ENCODE measurements around the gene GJD3.

GJD3 gene

DNA sequence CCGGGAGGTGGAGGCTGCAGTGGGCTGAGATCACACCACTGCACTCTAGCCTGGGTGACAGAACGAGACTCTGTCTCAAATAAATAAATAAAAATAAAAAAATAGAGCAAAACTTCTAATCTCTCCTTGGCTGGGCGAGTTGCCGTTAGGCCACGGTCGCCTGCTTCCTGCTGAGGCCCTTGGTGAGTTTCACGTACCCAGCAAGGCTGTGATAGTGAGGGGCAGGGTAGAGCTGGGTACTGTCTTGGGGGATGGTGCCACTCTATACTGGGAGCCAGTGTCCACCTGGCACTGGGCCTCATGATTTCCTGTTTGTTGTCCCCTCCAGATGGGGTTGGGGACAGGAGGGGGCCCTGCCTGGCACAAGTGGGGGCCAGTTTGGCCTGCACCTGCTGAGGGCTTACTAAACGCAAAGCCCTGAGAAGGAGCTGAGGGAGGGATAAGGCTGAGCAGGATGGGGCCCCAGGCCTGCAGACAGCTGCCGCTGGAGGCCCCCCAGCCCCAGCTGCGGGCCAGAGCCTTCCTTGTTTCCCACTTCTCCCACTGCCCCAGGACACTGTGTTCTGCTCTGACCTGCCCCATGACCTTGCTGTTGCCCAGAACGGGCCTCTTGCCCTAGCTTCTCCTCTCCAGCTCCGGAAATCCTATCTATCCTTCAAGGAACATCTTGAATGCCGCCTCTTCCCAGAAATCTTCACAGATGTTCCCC, 25.4 kb downstream of the GJD3 start:
- no peak for DNase-seq

- no peak for DNase-seq
Measured at GRCh38 chr17:40338058-40338457, 26.5 kb downstream of the GJD3 start.

DNA sequence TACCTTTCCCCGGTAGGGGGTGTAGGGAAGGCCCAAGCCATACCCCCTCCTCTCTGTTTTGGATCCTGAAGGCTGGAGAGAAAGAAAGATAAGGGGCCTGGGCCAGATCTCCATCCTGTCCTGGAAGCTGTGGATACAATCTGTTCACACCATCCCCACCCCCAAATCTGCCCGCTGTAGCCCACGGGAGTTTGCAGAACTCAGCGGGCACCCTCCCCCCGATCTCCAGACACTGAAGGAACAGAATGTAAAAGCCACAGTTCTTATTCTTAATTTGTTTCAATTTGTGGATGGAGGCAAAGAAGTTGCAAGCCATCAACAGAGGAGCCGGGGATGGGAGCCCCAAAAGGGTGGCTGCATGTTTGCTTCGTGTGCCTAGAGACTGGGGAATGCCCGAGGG, 27.2 kb downstream of the GJD3 start:
- no peak for DNase-seq

DNA sequence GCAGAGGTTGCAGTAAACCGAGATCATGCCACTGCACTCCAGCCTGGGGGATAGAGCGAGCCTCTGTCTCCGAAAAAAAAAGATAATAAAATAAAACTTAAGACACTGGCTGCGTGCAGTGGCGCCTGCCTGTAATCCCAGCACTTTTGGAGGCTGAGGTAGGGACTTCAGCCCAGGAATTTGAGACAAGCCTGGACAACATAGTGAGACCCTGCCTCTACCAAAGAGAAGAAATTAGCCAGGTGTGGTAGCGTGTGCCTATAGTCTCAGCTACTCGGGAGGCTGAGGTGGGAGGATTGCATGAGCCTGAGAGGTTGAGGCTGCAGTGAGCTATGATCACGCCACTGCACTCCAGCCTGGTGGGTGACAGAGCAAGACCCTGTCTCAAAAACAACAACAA, 28.9 kb downstream of the GJD3 start:
- no peak for DNase-seq

GRCh38 chr17:40333781-40334448, 30.6 kb downstream of the GJD3 start:
- DNase-seq, result no peak

DNA sequence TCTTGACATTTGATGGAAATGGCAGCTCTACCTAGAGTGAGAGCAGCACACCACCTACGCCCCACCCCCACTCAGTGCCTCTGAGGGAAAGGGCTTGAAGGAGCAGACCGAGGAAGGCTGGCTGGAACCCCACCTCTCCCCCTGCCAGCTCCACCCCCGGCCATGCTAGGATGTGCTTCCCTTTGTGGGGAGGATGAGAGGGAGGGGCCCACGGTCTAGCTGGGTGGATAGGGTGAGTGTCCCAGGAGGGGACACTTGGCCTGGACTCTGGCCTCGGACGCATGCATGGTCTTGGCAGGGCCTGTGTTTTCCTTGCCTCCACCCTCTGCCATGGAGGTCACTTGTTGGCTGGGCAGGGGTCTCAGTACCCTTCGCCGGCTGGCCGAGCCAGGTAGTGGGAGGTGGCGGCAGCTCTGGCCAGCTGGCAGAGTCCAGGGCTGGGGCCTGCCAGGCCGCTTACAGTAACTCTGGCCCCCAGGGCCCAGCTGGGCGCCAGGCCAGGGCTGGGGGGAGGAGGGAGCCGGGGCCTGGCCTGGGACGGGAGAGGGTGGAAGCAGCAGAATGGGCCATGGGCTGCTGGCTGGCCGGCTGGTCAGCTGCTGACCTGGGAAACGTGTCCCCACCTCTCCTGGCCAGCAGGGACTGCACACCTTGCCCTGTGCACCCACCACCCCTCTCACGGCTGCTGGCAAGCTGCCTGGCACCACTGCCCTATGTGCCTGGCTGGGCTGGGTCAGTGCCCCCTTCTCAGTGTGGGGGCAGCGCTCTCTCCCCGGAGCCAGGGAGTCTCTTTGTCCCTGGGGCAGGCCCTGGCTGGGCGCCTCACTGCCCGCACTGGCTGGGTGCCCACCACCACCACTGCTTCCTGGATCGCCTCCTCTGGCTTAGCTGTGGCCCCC, 32.5 kb downstream of the GJD3 start:
- DNase-seq, result no peak

GRCh38 chr17:40330850-40331470, 33.6 kb downstream of the GJD3 start:
- no peak for DNase-seq

GRCh38 chr17:40329839-40330794, 34.4 kb downstream of the GJD3 start:
- DNase-seq, result no peak

GRCh38 chr17:40328386-40328766, 36.2 kb downstream of the GJD3 start:
- DNase-seq, result no peak

- DNase-seq, result no peak
Measured at GRCh38 chr17:40327735-40328385, 36.7 kb downstream of the GJD3 start.

GRCh38 chr17:40327244-40327729, 37.2 kb downstream of the GJD3 start:
- DNase-seq, result no peak

GRCh38 chr17:40326832-40327199, 37.7 kb downstream of the GJD3 start:
- no peak for DNase-seq

GRCh38 chr17:40326014-40326831, 38.3 kb downstream of the GJD3 start:
- no peak for DNase-seq

GRCh38 chr17:40325156-40326013, 39.2 kb downstream of the GJD3 start:
- DNase-seq, result no peak

- peak in 1 of 2 experiments; percentile 26 for DNase-seq
Measured at GRCh38 chr17:40323391-40324381, 40.9 kb downstream of the GJD3 start.

DNA sequence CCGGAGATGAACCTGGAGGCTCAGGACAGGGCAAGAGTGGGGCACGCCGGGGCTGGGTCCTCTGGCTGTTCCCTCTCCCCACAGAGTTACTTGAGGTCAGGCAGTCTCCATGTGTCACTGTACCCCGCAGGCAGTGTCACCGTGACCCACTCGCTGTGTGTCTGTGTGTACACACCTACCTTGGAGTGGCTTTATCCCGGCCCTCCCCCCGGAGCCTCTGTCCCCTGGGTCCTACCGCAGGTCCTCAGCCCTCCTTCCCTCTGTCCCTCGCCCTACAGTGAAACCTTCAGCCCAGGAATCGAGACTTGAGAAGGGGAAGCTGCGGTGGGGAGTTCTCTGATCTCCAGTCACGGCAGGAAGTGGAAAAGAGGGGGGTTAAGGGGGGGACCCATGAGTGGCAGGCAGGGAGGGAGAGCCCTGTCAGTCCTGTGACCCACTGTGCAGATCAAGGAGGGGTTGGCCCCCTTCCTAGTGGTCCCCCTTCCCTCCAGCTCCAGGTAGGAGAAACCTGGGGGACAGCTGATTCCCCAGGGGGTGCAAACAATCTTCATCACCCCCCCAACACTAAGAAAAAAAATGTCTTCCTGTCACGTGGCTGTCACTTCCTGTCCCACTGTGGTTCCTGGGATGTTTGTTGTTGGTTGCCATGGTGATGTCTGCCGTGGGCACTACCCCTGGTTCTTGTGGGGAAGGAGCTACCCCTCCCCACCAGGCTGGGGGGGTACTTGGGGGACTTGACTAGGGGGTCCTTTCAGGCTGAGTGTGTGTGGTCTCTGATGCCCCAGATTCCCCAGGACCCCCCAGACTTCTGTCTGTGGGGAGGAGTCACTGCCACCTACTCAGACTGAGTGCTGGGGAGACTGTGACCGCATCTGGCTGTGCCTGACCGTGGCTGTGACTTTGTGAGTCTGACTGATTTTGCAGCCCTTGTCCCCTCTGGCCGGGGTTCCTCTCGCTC, 41.9 kb downstream of the GJD3 start:
- DNase-seq, result peak; percentile 60 to 88

GRCh38 chr17:40321961-40322357, 42.6 kb downstream of the GJD3 start:
- DNase-seq, result no peak
